GM18861 (cell line): ENCODE measurements around the gene KLHL18.
A peak's percentile ranks its signal among the peaks of the same experiment; 100 is the strongest.
"Not testable (repeated sequence)": the region's sequence is repeated elsewhere in the genome, so short reads cannot be mapped to it uniquely, and the experiment has no call there.

Source experiments
- ATAC-seq: cut with Tn5 transposase; IDR thresholded peaks from one replicate; pipeline ENCODE4 v1.9.1; 2021; ENCODE audit not compliant: unreplicated experiment

The KLHL18 gene

GRCh38 chr3:47282424-47283192, at the start of gene KLHL18, which contains the start of gene KIF9:
KLHL18 (plus strand) TSS chr3:47282944; CDS start chr3:47282966, 22 bp downstream.
KIF9 (minus strand) TSS chr3:47282799; CDS start chr3:47277374, 5,425 bp downstream.
- ATAC-seq = peak; percentile 73

GRCh38 chr3:47238017-47238416, 44.7 kb upstream of the KLHL18 start:
- ATAC-seq = no peak

- no peak for ATAC-seq
These were observed 42.8 kb upstream of the KLHL18 start for GRCh38 chr3:47239929-47240328.

GRCh38 chr3:47243419-47244147, 39.2 kb upstream of the KLHL18 start:
- no peak for ATAC-seq

GRCh38 chr3:47244531-47245100, 38.1 kb upstream of the KLHL18 start:
- ATAC-seq = no peak

- ATAC-seq = no peak
These were observed 37.5 kb upstream of the KLHL18 start for GRCh38 chr3:47245271-47245670.

- ATAC-seq = no peak
These were observed 35.3 kb upstream of the KLHL18 start for GRCh38 chr3:47247131-47248064.

GRCh38 chr3:47250309-47251060, 32.3 kb upstream of the KLHL18 start:
- no peak for ATAC-seq

- ATAC-seq = not testable (repeated sequence)
These were observed 31.7 kb upstream of the KLHL18 start for GRCh38 chr3:47251085-47251484.

GRCh38 chr3:47251689-47252088, 31.1 kb upstream of the KLHL18 start:
- no peak for ATAC-seq

GRCh38 chr3:47256331-47256730, 26.4 kb upstream of the KLHL18 start:
- ATAC-seq = not testable (repeated sequence)

- ATAC-seq = no peak
These were observed 23.6 kb upstream of the KLHL18 start for GRCh38 chr3:47259114-47259513.

GRCh38 chr3:47260605-47261004, 22.1 kb upstream of the KLHL18 start:
- no peak for ATAC-seq

- no peak for ATAC-seq
These were observed 21.4 kb upstream of the KLHL18 start for GRCh38 chr3:47261301-47261700.

GRCh38 chr3:47265008-47265407, 17.7 kb upstream of the KLHL18 start:
- ATAC-seq = no peak

GRCh38 chr3:47265725-47266428, 16.9 kb upstream of the KLHL18 start:
- ATAC-seq = no peak

GRCh38 chr3:47266709-47267489, 15.8 kb upstream of the KLHL18 start:
- no peak for ATAC-seq

- no peak for ATAC-seq
These were observed 15.3 kb upstream of the KLHL18 start for GRCh38 chr3:47267490-47267824.

- no peak for ATAC-seq
These were observed 12.2 kb upstream of the KLHL18 start for GRCh38 chr3:47270526-47270925.
